ENCODE results near the gene SAMD1.

The SAMD1 gene

DNA sequence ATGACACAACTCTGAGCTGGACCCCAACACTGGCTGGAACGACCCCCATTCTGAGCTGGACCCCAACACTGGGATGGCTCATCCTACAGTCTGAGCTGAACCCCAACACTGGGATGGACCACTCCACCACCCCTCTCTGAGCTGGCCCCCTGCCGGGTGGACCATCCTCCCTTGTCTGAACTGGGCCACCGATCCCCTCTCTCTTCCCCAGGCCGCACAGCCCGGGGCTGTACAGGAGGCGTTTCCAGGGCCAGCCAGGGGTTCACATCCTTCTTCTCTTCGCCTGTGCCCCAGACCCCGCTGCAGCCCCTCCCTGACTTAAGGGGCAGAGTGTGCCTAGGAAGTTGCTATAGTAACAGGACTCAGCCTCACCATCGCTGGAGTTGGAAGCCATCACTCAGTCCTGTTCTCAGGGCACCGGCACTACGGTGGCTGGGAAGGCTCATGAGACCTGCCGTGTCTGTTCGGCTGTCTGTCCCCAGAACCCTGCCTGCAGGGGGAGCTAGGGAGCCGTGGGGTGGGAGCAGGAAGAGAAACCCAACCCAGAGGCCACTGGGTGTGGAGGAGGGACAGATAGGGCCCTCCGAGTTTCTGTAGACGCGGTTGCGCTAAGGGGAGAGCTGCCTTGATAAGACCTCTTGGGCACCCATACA lies 23.3 kb upstream of the SAMD1 start:
- DNase-seq (ENCODE audit: low spot score): no peak

GRCh38 chr19:14112809-14113385 lies 22.3 kb upstream of the SAMD1 start:
- no peak for DNase-seq (ENCODE audit: low spot score)

DNA sequence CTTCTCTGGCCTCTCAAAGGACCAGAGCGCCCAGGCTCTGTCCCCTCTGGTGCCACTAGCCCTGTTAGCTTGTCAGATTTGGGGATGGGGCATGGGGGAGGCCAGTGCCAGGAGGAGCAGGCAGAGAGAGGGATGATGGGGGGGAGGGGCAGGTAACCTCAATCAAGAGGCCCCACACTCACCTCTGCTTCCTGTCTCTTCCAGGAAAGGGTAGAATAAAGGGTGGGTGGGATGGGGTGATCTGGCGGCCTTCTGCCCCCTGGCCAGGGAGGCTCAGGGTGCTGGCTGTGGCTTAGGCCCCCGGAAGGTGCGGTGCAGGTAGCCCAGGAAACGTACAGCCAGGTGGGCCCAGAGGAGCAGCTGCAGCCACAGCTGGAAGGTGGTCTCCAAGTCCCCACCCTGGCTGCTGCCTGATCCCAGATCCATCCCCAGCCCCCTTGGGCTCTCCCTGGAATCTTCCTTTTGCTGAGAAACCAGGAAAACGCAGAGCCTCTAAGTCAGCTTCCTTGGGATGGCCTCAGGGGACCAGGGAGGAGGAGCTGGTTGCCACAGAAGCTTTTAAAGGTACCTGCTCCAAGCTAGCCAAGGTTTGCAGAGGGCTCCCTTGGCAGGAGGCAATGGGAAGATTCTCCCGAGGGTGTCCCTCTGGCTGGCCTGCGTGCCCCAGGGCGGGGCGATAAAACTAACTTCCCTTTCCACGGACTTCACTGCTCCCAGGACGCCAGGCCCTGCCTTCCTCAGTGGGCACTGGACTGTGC lies 21.7 kb upstream of the SAMD1 start:
- no peak for DNase-seq (ENCODE audit: low spot score)

GRCh38 chr19:14111486-14111885 lies 20.9 kb upstream of the SAMD1 start:
- DNase-seq (ENCODE audit: low spot score): no peak

DNA sequence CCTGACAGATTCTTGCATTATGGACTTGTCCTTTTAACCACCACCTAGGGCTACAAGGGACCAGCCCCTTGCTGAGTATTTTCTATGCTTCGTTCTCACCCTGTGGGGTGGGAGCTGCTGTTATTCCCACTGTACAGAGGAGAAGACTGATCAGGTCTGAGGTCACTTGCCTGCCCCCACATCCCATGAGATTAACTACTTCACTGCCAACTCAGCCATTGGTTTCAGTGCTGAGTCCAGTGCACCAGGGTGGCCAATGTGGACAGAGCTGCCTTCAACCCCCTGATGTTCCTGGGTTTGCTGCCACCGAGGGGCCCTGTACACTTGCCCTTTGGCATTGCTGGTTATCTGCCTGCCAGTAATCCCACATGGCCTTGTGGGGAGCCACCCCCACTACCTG lies 20.1 kb upstream of the SAMD1 start:
- DNase-seq (ENCODE audit: low spot score): no peak

- DNase-seq (ENCODE audit: low spot score): no peak
Measured at GRCh38 chr19:14107581-14108461, 17.3 kb upstream of the SAMD1 start.

- no peak for DNase-seq (ENCODE audit: low spot score)
Measured at GRCh38 chr19:14106840-14107239, 16.3 kb upstream of the SAMD1 start.

DNA sequence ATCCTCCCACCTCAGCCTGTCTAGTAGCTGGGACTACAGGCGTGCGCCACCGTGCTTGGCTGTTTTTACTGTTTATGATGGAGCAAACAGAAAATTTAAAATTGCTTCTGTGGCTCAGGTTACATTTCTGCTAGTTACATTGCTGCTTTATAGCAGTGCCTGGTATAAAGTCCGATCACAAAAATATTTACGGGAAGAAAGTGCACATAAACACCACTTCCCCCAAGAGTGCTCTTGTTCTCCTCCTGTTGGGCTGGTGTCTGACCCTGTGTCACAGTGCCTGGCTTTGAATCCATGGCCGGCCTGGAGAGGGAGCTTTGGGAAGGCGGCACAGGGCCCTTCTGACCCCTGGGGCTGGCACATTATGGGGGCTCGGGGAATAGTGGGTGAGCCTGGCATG lies 15.1 kb upstream of the SAMD1 start:
- DNase-seq (ENCODE audit: low spot score): no peak

DNA sequence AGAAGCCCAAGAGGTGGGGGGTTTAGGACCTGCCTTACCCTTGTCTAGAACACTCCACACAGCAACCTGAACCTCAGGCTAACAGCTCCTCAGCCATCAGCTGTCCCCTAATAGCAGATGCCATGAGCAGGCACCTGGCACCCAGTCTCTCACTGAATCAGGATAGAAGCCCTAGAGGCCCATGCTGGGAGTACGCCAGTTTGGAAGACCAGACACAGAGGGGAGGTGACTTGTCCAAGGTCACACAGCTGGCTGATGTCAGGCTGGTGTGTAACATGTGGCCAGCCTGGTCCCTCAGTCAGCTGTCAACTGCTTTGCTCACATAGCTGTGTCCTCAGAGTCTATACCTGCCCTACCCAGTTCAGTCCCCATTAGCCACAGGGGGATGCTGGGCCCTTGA lies 12.8 kb upstream of the SAMD1 start:
- no peak for DNase-seq (ENCODE audit: low spot score)

- DNase-seq (ENCODE audit: low spot score): no peak
Measured at GRCh38 chr19:14102756-14103155, 12.2 kb upstream of the SAMD1 start.

GRCh38 chr19:14102102-14102696 lies 11.6 kb upstream of the SAMD1 start:
- DNase-seq (ENCODE audit: low spot score): no peak

DNA sequence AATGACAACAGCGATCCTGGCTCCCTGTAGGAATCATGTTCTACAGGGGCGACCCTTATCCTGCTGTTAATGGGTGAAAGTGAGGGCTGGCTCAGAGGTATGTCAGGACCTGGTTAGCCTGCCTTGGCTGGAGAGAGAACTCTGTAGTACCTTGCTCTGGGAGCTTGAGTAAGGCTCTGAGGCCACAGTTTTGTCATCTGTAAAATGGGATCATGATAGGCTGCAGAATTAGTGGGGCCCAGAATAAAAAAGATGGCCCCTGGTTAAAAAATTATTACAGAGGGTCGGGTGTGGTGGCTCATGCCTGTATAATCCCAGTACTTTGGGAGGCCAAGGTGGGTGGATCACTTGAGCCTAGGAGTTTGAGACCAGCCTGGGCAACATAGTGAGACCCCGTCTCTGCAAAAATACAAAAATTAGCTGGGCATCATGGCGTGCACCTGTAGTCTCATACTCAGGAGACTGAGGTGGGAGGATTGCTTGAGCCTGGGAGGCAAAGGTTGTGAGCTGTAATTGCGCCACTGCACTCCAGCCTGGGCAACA lies 10.5 kb upstream of the SAMD1 start:
- no peak for DNase-seq (ENCODE audit: low spot score)

DNA sequence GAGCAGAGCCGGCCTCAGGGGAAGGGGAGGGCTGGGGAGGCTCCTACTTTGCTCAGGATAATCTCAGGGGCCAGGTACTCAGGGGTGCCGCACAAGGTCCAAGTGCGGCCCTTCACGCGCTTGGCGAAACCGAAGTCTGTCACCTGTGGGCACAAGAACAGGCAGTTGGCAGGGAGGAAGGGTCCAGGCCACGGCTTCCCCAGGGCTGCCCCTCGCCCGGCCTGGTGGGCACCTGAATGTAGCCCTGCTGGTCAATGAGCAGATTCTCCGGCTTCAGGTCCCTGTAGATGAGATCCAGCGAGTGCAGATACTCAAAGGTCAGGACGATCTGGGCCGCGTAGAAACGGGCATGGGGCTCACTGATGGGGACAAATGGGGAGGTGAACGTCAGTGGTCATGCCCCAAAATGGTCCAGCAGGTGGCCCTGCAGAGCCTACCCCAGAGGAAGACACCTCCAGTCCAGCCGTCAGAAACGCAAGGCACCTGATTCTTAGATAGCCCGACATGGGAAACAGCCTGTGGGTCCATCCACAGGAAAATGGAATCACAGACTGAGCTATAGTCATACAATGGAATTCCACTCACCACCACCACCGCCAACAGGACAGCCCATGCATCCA lies 7.1 kb upstream of the SAMD1 start:
- DNase-seq (ENCODE audit: low spot score): no peak

DNA sequence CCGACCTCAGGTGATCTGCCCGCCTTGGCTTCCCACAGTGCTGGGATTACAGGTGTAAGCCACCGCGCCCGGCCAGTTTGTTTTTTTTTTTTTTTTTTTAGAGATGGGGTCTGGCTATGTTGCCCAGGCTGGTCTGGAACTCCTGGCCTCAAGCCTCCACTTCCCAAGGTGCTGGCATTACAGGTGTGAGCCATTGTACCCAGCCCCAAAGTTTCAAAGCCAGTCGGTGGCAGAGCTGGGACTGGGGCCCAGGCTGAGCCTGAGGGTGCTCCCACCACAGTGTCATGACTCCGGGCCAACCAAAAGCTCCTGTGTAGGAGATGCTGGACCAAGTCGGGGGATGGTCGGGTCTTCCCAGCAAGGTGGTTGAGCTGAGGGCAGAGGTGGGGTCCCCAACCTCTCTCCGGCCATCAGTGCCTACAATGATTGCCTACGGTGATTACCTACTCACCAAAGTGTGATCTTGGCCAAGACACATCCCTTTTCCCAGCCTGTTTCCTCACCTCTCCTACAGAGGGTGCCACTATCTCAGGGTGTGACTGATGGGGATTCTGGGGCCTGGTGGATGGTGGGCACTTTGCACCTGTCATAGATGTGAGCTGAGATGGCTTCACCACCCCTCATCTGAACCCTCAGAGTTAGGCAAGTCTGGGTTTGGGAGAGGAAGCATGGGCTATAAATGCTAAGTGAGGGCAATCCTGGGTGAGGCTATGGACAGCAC lies 5.9 kb upstream of the SAMD1 start:
- no peak for DNase-seq (ENCODE audit: low spot score)

DNA sequence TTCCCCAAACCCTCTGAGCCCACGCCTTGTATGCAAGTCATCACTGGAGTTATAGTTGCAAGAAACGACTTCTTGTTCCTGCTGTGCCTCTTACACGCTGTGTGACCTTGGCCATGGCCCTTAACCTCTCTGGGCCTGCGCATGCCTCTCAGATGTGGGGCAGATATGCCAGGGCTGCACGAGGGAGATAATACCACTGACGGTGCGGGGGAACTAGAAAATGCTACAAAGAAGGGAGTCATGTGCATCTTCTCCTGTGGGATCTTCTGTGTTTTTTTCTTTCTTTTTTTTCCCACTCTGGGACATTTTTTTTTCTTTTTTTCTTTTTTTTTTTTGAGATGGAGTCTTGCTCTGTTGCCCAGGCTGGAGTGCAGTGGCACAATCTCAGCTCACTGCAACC lies 4.3 kb upstream of the SAMD1 start:
- no peak for DNase-seq (ENCODE audit: low spot score)

- DNase-seq (ENCODE audit: low spot score): no peak
Measured at GRCh38 chr19:14093117-14093823, 2.7 kb upstream of the SAMD1 start.

GRCh38 chr19:14091813-14092462 lies 1.4 kb upstream of the SAMD1 start:
- no peak for DNase-seq (ENCODE audit: low spot score)

- DNase-seq (ENCODE audit: low spot score): no peak
Measured at GRCh38 chr19:14091081-14091812, 696 bp upstream of the SAMD1 start.

Data from COLO829 (cell line).